ENCODE data around the gene CSTB.
A peak's percentile ranks its signal among the peaks of the same experiment; 100 is the strongest.

Gene CSTB

DNA sequence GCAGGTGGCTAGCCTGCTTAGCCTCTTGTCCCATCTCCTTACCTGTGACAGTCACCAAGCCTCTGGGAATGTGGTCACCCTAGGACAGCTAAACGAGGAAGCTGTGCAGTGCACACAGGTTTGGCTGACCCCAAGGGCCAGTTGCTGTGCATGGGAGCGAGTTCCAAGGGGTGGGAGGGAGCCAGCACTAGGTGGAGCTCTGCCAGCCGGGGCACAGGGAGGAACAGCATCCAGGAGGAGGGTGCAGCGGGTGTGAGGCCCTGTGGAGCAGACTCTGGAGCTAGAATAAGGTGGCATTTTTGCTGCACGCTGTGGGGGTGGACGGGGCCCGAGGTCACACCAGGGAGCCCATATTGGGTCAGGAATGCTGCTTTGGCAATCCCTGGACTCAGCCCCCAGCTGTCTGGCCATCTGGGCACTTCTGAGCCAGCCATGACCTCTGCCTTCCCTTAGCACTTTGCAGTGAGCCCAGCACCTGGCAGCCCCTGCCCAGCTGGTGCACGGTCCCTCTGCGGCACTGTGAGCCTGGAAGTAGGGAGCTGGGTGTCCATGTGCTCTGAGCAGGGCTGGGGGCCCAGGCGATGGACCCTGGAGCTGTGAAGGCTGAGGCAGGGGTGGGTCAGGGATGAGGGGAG lies 48.5 kb downstream of the CSTB start:
- no peak for DNase-seq (ENCODE audit: low read depth)
- TF ChIP-seq CTCF (conservative IDR thresholded peaks at IDR 0.05; ENCODE audit: low read depth, low read length): peak; percentile 50
- H3K4me3 ChIP-seq (ENCODE audit: low read length): no peak overlapping the region

- no peak for DNase-seq (ENCODE audit: low read depth)
- H3K4me3 ChIP-seq (ENCODE audit: low read length): no peak overlapping the region
- no peak for TF ChIP-seq CTCF (conservative IDR thresholded peaks at IDR 0.05; ENCODE audit: low read depth, low read length)
Observed at GRCh38 chr21:43726686-43727518, 49.2 kb downstream of the CSTB start.

All from retinal pigment epithelial cell (primary cell).